DMS53 treated with DMSO at 0.1 percent for 48 hours (cell line): ENCODE results near the gene OR2V2.
"Not testable (repeated sequence)": the region's sequence is repeated elsewhere in the genome, so short reads cannot be mapped to it uniquely, and the experiment has no call there.

ENCODE experiments used
- DNase-seq: peaks from one replicate; lab custom pipeline; 2025; ENCODE audit not compliant: unreplicated experiment; lab: John Stamatoyannopoulos, UW

Gene OR2V2, protein sequence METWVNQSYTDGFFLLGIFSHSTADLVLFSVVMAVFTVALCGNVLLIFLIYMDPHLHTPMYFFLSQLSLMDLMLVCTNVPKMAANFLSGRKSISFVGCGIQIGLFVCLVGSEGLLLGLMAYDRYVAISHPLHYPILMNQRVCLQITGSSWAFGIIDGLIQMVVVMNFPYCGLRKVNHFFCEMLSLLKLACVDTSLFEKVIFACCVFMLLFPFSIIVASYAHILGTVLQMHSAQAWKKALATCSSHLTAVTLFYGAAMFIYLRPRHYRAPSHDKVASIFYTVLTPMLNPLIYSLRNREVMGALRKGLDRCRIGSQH

DNA sequence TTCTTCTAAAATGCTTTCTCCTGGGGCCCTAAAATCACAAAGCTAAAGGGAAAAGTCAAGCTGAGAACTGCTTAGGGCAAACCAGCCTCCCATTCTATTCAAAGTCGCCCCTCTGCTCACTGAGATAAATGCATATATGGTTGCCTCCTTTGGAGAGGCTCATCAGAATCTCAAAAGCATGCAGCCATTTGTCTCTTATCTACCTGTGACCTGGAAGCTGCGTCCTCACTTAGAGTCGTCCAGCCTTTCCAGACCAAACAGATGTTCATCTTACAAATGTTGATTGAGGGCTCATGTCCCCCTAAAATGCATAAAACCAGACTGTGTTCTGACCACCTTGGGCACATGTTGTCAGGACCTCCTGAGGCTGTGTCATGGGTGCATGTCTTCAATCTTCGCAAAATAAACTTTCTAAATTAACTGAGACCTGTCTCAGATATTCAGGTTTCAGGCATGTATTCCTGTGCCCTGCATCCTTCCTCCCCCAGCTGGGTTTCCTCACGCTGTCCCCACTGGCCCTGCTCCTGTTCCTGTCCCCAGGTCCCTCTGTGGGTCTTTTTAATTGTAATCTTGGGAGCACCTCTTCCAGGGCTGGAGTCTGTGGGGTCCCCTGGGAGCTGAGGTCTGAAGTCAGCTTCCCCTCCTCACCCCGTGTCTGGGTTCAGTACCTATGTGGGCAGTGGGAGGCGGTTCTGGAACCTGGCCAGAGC lies at the start of gene OR2V2:
Gene OR2V2 (plus strand): TSS at position 660 of the 710 bp plus-strand sequence. CDS start 7,357 bp downstream, outside the sequence.
- DNase-seq, result not testable (repeated sequence)

DNA sequence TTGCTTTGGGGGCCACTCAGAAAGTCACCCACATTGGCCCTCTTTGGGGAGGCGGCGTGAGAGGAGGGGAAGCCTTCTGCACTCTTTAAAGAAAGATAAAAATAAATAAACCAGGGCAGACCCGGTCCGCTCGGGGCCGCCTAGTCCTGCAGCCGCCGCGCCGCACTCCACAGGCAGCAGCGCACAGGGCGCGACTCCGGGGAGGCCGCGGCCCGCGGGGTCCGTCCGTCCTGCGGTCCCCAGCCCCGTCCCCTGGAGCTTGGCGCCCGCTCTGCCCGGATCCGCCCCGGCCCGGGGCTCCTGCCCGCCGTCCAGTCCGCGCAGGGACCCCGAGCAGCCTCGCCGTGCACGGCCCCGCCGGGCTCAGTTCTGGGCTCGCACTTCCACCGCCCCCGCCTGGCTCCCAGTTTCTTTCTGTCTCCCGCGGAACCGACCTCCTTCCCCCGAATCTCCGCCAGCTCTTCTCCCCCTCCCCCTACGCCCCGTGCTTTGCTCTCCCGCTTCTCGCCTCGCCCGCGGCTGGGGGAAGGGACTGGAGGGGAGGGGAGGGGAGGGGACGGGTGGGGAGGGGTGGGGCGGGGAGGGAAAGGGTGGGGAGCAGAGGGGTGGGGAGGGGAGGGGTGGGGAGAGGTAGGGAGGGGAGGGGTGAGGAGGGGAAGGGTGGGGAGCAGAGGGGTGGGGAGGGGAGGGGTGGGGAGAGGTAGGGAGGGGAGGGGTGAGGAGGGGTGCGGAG lies 49.5 kb upstream of the OR2V2 start:
- DNase-seq, result not testable (repeated sequence)

DNA sequence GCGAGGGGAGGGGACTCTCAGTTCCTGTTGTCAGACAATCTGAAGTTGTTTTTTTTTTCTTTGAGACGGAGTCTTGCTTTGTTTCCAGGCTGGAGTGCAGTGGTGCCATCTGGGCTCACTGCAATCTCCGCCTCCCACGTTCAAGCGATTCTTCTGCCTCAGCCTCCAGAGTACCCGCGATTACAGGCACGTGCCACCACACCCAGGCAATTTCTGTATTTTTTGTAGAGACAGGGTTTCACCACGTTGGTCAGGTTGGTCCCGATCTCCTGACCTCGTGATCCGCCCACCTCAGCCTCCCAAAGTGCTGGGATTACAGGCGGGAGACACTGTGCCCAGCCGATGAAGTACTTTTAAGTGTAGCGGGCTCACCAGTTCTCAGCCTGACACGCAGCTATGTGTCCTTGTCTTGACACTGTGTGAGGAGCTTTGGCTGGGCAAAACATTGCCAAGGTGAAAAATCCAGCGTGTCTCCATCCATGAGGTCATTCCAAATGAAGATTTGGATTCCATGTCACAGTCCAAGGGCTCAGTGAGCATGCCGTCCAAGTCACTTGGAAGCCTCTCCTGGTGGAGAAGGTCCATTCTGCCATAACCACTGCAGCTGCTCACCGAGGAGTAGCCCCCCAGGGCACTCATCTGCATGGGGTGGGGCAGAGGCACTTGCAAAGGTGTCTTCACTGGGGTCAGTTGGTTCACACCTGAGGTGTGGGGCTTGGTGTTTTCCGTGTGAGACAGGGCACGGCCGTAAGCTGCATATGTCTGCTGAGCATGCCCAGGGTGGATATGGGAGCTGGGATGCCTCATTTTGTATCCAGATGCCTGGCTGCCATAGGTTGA lies 48.4 kb upstream of the OR2V2 start:
- no peak for DNase-seq

DNA sequence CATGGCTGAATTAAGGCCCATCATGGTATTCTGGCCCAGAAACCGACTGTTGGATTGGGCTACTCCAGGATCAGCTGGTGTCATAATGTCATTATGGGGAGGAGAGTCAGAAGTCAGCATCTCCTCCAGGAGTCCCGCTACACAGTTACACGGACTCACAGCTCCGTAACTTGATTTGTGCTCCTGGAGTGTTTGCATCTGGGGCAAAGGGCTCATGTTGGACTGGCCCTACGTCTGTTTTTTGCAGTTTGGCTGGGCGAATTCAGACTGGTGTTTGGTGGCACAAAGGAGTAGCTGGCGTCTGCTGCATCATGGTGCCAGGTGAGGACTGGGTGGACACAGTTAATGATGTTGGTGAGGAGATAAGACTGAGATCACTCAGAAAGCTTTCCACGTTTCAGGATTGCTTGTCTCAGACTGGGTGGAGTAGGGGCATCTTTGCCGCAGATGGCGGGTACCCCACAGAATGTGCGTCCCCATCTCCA lies 47.7 kb upstream of the OR2V2 start:
- no peak for DNase-seq

DNA sequence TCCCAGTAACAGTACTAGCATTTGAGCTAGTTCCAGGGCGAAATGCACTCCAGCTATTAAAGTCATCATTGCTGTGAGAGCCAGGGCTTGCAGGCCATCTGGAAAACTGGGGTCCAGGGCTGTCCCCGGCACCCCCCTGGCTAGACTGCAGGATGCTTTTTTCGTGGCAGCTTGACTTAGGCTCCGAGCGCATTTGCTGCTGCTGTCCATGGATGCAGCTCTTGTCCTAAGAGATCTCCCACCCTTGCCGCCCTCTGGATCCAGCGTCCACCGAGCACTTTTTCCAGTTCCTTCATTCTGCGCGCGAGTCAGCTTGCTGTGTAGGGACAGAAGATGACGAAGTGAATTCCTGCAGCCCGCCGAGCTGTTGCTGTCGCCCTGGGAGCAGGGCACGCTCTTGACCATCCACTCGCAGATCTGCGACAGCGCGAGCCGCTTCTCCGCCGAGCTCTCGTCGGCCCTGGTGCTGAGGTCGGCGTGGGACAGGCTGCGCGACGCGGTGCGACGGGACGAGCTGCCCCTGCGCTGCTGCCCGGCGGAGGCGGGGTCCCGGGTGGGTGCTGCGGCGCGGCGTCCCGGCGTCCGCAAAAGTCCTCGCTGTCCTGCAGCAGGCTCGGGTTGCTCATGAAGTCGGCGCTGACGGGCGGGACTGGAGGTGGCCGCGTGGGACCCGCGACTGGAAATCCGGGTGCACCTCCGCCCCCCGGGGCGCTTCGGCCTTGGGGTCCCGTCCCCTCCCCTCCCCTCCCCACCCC lies 47.1 kb upstream of the OR2V2 start:
- DNase-seq, result no peak

DNA sequence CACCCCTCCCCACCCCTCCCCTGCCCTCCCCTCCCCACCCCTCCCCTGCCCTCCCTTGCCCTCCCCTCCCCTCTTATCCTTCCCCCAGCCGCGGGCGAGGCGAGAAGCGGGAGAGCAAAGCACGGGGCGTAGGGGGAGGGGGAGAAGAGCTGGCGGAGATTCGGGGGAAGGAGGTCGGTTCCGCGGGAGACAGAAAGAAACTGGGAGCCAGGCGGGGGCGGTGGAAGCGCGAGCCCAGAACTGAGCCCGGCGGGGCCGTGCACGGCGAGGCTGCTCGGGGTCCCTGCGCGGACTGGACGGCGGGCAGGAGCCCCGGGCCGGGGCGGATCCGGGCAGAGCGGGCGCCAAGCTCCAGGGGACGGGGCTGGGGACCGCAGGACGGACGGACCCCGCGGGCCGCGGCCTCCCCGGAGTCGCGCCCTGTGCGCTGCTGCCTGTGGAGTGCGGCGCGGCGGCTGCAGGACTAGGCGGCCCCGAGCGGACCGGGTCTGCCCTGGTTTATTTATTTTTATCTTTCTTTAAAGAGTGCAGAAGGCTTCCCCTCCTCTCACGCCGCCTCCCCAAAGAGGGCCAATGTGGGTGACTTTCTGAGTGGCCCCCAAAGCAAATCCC lies 46.2 kb upstream of the OR2V2 start:
- DNase-seq, result not testable (repeated sequence)

DNA sequence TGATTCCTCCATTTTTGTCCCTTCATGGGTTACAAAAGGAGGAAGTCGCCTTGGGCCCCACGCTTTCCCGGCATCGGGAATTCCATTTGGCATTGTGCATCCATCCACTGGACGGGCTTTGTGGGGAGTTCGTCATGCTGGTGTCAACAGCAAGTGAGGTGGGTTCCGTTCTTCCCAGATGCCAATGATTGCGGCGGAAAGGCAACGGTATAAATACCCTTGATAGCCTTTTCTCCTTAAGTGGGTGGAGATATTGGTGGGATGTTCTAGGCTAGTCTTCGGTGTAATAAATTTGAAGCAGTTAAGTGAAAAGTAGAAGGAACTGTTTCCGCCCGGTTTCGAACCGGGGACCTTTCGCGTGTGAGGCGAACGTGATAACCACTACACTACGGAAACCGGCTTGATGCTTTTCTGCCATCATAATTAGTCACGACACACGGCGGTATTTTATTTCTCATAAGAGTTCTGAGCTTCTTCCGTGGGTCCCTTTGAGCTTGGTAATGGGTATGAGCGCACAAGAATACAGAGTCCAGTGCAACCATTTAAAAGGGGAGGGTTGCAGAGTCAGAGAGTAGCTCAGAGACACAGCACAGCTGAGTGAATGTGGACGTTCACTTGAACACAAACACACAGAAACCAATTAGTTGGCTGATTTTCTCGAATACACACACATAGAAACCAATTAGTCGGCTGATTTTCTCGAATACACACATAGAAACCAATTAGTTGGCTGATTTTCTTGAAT lies 45.3 kb upstream of the OR2V2 start:
- DNase-seq, result not testable (repeated sequence)

DNA sequence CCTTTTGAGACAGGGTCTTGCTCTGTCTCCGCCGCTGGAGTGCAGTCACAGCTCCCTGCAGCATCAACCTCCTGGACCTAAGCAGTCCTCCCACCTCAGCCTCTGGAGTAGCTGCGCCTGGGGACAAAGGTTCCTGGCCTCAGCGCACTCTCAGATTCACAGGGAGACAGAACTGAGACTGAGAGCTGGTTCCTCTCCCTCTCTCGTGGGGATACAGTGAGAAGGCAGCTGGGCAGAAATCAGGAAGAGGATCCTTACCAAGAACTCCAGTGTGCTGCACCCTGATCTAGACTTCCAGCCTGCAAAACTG lies 43.2 kb upstream of the OR2V2 start:
- not testable (repeated sequence) for DNase-seq

DNA sequence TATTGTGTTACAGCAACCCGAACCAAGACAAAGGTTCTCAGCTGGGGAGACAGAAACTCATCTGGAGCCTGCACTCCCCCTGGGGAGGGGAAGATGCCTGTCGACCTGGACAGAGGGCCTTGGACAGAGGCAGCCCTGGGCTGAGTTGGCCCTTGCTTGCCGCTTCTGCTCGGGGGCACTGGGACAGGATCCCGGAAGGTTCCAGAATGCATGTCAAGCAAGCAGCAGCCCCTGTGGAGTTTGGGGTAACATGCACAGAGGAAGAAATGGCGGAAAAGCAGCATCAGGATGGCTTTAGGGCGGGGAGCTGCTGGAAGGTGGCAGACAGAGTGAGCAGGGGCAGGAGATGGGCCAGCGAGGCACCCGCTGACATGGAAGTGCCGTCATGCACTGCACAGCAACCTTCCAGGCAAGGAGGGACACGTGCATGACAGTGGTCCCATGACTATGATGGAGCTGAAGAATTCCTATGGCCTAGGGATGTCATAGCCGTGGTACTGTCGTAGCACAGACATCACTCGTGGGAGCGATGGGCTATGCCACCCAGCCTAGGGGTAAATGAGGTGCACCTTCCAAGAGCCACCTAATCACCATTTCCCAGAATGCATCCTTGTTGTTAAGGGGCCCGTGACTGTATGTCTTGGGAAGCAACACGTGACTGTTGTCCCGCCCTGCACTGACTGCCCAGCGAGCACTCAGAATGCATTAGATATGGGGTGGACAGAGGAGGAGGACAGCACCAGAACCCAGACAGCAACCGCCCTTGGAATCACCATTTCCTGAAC lies 42.6 kb upstream of the OR2V2 start:
- not testable (repeated sequence) for DNase-seq

DNA sequence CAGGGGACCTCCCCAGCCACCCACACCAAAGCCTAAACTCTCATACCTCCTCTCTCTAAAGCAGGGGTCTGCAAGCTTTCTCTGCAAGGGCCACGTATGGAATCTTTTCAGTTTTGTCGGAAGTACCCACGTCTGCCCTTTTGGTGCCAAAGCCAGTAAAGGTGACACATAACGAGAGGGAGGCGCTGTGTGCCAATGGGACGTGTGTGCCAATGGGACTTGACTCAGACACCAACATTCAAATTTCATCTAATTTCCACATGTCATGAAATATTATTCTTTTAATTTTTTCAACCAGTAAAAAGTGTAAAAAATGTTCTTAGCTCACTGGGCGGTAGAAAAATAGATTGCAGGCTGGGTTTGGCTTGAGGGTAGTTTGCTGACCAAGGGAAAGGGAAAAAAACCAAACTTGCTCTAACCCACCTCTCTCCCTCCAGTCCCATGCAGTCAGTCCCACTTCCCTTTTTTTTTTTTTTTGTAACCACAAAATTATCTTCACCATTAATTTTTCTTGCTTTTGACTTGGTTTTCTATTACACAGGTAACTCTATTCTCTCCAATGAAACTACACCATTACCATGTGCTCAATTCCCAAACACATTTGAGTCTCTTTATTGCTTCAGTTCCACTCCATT lies 41.9 kb upstream of the OR2V2 start:
- DNase-seq, result no peak

DNA sequence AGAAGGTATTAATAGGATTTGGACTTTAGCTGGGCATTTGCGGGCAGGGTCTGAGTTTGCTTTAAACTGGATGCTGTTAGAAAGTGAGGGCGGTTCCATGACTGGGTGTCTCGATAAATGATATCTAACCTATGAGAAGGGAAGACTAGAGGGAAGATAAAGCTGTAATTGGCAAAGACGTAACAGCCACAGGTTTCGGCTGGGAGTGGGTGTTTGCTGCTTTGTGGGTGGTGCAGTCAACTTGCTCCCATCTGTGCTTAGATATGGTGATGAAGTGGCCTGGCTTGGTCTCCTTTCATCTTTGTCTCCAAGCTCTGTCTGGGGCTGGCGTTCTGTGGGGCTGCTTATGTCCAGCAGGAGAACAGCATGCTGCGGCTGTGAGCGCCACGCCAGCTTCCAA lies 39.7 kb upstream of the OR2V2 start:
- no peak for DNase-seq

DNA sequence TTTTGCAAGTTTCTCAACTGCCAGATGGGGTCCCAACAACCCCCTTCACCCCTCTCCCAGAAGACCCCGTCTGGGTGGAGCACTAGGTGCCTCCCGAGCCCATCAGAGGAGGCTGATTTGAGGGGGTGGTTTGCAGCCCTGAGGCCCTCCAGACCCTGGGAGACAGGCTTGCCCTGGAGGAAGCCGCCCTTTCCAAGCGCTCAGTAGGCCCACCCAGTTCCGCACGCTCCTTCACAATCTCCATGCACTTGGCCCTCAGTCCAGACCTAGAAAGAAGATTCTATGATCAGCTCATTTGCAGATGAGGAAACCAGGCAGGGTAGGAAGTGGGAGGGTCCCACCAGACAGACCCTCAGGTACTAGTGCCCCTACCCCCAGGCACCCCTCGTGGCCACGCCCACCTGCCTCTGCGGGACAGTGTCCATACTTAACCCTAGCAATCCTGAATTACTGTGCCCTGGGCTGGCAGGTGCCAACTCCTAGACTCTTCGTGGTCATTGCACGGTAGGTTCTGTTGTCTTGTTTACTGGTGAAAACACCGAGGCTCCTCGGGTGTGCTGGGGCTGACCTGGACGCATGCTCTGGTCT lies 38.7 kb upstream of the OR2V2 start:
- no peak for DNase-seq

DNA sequence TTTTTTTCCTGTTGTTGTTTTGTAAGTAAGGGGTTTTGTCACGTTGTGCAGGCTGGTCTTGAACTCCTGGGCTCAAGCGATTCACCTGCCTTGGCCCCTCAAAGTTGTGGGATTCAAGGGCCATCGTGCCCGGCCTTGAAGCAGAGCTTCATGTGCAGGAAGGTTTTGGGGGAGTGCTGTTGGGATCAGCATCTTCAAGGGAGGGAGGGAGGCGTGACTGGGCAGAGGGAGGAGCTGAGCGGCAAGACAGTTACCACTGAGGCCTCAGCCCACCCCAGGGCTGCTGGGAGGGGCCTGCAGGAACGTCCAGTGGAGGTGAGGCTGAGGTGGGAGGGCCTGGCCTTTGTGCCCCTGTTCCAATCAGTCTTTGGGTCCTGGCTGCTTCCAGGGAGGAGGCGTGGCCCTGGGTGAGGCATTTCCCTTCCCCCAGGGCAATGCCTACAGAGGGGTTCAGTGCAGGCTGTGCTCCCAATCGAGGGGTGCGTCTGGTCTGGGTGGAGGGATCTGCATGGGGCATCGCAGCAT lies 37.8 kb upstream of the OR2V2 start:
- no peak for DNase-seq

DNA sequence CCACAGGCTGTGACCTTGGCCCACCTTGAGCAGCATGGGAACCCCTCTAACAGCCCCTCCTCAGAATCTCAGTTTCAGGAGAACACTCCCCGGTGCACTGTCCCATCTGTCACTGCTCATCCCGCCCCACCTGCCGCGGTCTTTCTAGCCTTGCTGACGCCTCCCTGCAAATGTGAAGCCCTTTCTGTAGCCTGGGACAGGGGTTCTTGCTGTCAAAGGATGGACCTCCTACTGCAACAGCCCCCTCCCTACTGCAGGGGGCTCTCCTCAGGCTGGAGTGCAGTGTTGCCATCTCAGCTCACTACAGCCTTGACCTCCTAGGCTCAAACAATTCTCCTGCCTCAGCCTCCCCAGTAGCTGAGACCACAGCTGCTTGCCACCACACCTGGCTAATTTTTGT lies 36.4 kb upstream of the OR2V2 start:
- no peak for DNase-seq

DNA sequence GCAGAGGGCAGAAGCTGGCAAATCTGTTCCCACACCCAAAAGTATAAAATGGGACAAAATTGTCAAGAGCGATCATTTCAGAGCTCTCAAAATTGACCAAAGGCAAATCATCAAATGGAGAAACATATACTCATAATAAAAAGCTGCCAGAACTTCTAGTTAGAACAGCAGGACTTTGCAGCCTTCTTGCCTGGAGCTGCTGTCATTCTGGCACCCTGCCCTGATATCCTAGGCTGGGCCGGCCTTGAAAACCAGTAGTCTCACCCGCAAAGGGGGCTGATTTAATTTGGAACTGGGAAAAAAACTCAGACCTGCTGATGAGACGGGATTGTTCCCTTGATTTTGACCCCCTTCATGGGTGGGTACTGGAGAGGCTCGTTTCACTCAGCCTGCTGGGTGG lies 34.9 kb upstream of the OR2V2 start:
- DNase-seq, result no peak

DNA sequence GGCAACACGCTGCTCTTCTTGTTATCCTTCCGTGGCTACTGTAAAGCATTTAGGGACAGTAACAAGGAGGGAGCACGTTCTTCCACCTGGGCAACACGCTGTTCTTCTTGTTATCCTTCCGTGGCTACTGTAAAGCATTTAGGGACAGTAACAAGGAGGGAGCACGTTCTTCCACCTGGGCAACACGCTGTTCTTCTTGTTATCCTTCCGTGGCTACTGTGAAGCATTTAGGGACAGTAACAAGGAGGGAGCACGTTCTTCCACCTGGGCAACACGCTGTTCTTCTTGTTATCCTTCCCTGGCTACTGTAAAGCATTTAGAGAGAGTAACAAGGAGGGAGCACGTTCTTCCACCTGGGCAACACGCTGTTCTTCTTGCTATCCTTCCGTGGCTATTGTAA lies 33.8 kb upstream of the OR2V2 start:
- DNase-seq, result not testable (repeated sequence)

DNA sequence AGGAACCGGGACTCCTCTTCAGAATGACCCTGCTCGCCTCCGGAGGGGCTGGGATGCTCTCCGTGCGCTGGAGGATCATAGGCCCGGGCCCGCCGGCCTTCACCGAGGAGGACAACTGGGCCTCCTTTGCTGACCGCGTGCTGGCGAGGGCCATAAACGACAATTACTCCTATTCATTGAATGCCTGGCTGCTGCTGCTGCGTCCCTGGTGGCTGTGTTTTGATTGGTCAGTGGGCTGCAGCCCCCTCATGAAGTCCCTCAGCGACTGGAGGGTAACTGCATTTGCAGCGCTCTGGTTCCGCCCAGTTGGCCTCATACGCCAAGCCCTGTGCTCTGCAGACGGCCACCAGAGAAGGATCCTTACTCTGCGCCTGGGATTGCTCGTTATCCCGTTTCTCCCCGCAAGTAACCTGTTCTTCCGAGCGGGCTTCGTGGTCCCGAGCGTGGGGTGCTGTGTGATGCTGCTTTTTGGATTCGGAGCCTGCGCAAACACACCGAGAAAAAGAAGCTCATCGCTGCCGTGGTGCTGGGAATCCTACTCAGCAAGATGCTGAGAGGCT lies 33.0 kb upstream of the OR2V2 start:
- DNase-seq, result no peak
